Iris pigment epithelial cell (primary cell): ENCODE measurements around the gene R3HDM4.

Experiments used
- DNase-seq: peaks from one replicate; pipeline ENCODE4 v3.0.0-alpha.2; 2011; ENCODE audit warnings: low read depth

The R3HDM4 gene

DNA sequence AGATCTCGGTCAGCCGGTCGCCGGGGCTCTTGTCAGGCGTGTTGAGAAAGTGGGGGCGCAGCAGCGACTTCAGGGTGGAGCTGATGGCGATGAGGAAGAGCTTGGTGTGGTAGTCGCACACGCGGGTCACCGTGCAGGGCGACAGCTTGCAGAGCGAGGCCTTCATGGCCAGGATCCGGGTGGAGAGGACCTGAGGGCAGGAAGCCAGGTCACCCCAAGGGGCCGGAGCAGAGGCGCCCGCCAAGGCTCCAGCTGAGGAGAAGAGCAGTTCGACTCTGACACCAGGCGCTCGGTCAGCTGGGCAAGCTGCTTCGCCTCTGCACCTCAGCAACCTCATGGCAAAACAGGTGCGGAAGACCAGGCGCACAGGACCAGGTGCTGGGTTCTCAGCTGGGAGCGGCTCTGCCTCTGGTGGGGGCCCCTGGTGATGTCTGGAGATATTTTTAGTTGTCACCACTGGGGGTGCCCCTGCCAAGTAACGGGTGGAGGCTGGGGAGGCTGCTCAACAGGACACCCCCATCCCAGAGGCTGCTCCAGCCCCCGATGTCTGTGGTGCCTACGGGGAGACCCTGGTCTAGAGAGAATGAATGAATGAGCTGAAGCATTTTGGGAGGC is 37.6 kb downstream of the R3HDM4 start:
- DNase-seq = no peak

DNA sequence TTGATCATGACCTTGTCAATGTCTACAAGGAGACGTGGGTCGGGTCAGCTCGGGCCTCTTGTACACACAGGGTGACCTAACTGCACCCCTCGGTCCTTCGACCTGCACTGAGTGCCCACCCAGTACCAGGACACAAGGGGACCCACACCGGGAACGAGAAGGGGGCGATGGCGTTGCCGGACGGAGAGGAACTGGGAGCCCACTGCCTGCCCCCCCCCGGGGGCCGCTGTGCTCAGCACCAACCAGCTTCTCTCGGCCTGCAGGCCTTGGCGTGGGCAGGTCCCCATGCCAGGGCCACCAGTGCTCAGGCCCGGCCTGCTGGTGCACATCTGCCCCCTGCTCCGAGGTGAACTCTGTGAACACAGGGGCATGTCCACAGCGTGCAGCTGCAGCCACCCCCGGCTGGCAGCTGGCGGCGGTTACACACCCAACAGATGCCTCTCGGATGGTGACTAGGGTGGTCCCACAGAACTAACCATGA is 39.4 kb downstream of the R3HDM4 start:
- DNase-seq = no peak

DNA sequence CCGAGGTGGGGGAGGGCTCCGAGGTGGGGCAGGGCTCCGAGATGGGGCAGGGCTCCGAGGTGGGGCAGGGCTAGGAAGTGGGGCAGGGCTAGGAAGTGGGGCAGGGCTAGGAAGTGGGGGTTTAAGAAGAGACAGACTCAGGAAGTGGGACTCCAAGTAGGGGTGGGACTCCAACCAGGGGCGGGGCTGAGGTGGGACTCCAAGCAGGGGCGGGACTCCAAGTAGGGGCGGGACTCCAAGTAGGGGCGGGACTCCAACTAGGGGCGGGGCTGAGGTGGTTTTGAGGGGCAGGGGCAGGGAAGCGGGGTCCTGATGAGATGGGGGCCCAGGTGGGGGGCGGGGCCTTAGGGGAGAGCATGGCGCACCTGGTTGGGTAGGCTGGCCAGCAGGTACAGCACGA is 39.9 kb downstream of the R3HDM4 start:
- peak; percentile 75 for DNase-seq

DNA sequence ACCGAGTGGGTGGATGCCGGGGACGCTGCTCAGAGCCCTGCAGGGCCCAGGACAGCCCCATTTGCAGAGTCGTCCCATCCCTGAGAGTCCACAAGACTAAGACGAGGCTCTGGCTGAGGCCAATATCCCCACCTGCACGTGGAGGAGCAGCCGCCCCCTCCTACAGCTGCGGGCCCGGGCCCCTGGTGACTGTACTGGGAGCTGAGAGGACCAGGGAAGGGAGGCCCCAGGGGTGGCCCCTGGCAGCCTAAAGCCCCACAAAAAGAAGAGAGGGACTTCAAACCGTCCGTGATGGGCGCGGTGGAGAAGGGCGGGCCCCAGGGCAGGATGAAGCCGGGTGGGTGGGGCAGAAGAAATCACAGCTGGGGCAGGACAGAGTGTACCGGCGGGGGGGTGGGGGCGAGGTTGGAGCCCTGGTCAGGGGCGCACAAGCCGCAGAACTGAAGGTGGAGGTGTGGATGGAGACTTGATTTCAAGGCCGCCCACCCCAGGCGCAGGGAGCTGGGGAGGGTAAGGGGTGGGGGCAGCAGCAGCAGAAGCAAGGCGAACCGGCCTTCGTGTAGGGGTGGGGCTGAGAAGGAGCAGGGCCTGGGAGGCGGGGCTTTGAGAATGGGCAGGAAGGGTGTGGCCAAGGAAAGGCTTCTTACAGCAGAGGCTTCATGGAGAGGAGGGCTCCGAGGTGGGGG is 40.6 kb downstream of the R3HDM4 start:
- DNase-seq = peak; percentile 76

DNA sequence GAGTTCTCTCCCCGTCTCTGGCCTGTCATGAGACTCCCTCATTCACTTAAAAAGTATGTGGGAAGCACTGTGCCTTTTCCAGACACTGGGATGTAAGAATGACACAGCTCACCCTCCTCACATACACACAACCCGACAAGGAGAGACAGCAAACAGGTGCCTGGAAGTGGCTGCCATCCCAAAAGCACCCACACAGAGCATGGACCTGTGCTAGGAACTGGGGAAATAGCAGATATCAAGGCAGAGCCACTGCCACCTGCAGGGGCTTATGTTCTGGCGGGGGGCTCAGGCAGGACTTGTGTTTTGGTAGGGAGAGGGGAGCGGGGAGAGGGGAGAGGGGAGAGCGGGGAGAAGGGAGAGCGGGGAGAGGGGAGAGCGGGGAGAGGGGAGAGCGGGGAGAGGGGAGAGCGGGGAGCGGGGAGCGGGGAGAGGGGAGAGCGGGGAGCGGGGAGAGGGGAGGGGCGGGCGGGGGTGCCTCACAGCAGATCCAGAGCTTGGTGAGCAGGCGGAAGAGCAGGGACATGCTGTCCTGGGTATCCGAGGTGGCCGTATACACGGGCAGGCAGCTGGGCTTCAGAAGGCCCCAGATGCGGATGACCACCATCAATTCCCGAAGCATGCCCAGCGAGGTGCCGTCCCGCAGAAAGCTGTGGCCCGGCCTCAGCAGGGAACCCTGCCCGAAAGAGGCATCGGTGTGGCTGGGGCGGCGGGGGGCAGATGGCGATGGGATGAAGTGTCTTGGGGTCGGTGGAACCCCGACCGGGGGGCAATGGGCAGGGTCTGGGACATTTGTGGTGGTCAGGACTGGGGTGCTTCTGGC is 41.4 kb downstream of the R3HDM4 start:
- DNase-seq = no peak

DNA sequence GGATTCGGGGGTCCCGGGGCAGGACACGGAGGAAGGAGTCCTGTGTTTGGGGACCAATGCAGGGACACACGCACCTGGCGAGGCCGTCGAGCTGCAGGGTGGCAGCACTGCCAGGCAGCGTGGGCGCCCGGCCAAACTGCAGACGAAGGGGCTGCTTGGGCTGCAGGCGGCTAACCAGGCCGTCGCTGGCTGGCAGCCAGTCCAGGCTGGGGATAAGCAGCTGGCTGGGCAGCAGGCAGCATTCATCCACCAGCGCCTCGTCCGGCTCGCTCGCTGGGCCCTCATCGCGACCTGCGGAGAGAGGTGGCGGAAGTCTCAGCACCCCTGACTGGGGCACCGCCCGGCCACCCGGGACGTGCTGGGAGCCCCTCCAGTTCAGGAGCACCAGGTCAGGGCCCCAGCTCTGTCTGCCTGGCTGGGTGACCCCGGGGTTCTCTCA is 42.0 kb downstream of the R3HDM4 start:
- DNase-seq = no peak

DNA sequence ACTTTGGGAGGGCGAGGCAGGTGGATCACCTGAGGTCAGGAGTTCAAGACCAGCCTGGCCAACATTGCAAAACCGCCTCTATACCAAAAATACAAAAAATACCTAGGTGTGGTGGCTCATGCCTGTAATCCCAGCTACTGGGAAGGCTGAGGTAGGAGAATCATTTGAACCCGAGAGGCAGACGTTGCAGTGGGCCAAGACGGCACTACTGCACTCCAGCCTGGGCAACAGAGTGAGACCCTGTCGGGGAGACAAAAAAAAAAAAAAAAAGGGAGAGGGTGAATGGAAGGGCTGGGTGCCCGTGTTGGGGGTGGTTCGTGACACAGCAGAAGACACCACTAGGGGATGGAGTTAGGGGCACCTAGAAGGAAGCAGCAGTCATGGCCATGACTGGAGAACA is 42.7 kb downstream of the R3HDM4 start:
- DNase-seq = no peak

DNA sequence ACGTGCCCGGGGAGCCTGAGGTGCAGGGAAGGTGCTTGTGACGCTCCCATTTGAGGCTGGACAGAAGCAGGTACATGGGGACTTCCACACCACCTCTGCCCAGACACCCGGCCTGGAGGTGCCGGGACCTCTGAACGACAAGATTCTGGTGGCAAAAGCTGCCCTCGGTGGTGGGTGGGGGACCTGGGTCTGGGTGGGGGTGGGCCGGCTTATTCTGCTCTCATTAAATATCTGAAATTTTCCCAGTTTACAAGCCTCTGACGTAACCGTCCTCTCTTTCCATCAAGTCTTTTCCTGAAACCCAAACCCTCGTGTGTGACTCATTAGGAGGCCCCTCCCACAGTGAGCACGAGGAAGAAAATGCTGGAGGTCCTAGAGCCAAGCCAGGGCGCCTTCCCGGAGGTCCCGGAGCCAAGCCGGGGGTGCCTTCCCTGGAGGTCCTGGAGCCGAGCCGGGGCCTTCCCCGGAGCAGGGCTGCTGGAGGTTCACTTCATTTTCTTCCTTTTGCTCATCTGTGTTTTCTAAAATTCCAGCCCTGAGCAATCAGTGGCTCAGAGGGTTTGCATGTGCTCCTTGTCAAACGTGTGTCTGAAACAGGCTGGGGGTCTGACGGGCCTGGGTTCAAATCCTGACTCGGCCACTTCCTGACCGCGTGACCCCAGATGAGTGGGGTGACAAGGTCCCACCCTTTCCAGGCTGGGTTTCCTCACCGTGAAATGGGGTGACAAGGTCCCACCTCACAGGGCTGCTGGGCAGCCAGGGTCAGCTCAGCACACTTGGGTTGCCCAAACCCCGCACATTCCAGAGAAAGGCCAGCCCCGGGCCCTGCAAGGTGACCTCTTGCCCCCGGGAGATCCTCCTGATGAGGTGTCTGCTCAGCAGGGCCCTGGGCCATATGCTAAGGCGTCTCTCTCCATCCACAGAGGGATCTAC is 43.5 kb downstream of the R3HDM4 start:
- peak; percentile 93 for DNase-seq

DNA sequence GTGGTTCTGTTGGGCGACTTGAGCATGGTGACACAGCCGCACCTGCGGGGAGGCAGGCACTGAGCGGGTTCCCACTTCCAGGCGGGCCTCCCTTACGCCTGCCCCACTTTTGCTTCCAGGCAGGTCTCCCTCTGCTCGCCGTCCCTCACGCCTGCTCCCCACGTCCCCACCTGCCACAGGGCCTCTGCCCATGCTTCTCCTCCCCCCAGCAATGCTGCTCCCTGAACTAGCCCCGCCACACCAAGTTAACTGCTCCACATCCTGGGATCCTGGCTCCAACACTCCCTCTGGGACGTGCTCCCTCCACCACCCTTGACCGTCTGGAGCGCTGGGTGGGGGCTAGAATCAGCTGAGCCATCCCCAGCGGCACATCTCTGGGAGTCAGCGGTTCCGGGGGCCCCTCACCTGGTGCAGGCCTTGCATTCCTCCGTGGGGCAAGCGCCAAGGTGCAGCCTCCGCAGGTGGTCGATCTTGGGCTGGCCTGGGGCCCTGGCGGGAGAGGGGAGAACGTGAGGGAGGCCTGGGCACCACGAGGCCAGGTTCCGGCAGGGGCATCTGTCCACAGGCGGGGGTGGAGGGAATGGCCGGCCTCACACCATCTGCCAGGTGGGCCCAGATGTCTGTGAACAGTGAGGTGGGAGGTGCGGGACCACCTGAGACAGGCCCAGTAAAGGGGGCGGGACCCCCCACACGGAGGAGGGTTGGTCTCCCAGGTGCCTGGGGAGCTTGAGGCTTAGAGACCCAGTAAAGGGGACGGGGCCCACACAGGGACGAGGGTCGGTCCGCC is 44.4 kb downstream of the R3HDM4 start:
- no peak for DNase-seq

DNA sequence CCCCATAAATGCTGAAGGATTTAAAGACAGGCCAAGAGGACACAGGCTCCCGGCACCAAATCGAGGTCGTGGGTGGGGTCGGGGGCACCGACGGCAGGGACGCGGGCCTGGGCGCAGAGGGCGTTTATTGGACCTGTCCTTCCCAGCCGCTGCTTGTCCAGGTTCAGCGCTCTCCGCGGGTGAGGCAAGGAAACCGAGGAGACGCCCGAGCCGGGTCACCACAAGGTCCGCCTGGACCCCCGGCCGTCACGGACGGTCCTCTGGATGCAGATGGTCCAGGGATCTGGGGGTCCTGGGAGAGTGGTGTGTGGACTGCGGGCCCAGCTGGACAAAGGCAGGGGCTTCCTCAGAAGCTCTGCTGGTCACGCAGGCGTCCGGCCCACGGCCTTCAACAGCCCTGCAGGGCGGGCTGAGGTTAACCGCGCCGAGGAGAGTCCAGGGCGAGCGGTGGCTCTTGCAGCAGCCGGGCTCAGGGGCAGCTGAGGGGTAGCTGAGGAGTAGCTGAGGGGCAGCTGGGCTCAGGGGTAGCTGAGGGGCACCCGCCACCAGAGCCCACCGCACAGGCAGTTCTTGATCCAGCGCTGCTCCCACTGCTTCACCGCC is 45.1 kb downstream of the R3HDM4 start:
- DNase-seq = no peak

DNA sequence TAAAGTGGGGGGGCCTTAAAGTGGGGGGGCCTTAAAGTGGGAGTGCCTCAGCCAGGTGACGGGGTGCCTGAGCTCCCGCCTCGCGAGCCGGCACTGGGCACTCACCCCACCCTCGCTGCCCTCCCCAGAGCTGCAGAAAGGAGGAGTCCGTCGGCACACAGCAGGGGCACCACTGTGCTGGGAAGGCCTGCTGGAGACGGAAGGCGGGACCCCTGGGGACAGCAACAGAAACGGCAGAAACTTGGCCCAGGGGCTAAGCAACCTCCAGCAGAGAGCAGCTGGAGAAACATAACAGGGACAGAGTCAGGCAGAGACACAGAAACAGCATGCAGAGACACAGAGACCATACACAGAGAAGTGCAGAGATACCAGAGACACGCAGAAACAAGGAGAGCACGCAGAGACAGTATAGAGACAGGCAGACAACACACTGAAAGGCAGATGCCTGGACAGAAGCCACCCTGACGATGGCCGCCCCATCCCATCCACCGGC is 45.7 kb downstream of the R3HDM4 start:
- DNase-seq = no peak

DNA sequence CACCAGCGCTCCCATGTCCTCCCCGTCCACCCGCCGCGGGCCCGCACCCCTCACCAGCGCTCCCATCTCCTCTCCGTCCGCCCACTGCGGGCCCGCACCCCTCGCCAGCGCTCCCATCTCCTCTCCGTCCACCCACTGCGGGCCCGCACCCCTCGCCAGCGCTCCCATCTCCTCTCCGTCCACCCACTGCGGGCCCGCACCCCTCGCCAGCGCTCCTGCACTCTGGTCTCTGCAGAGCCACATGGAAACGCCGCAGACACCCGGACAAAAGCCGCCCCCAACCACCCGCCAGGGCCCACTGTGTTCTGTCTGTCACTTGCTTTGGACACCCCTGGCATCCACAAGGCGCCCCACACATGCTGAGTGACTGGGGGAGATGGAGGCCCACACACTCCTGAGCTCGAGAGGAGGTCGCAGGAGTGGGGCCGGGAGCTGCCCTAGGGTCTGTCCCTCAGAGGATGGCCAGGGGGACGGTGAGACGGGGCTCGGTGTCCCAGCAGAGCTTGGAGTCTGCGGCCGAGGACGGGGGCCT is 46.2 kb downstream of the R3HDM4 start:
- DNase-seq = no peak

DNA sequence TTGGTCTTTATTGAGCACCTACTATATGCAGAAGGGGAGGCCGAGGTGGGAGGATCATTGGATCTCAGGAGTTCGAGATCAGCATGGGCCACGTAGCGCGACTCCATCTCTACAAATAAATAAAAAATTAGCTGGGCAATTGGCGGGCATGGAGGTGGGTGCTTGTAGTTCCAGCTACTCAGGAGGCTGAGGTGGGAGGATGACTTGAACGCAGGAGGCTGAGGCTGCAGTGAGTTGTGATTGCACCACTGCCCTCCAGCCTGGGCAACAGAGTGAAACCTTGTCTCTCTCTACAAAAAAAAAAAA is 49.8 kb downstream of the R3HDM4 start:
- DNase-seq = no peak

DNA sequence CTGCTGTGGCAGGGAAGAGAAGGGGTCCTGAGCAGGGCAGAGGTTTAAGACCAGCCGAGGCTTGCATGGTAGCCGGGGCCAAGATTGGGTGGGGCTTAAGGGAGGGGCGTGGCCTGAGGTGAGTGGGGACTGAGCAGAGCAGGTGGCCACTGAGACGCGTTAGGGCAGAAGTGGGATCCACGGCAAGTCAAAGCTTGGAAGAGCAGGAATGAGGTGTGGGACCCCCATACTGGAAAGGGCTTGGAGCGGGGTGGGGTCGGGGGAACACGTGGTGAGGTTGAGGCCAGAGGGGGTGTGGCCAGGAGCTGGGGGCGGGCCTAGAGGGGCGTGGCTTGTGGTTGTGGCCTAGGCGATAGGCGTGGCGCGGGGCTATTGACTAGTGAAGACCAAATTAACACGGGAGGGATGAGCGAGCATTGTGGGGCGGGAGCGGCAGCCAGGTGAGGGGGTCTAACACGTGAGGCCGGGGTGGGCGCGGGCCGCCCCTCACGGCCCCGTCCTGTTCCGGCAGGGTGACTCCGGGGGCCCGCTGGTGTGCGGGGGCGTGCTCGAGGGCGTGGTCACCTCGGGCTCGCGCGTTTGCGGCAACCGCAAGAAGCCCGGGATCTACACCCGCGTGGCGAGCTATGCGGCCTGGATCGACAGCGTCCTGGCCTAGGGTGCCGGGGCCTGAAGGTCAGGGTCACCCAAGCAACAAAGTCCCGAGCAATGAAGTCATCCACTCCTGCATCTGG is 50.3 kb downstream of the R3HDM4 start:
- DNase-seq = peak; percentile 49

DNA sequence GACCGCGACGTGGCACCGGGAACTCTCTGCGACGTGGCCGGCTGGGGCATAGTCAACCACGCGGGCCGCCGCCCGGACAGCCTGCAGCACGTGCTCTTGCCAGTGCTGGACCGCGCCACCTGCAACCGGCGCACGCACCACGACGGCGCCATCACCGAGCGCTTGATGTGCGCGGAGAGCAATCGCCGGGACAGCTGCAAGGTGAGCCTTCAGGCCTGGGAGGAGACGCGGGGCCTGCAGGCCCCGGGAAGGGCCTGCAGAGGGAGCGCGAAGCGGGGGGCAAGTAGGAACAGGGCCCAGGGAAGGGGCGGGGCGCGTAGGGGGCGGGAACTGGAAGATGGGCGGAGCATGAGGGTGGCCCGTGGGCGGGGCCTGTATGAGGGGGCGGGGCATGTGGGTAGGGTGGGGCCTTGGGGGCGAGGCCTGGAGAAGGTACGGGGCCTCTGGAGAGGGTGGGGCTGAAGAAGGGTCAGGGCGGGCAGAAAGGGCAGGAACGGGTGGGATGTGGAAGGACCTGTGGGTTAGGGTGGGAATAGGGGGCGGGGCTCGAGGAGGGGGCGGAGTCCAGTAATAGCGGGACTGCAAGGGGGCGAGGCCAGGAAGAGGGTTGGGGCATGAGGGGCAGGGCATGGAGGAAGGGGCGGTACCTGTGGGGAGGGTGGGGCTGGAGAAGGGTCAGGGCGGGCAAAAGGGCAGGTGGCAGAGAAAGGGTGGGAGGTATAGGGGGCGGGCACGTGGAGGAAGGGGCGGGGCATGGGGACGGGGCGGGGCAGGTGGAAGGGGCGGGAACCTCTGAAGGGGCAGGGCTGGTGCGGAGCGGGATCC is 51.1 kb downstream of the R3HDM4 start:
- DNase-seq = peak; percentile 21

DNA sequence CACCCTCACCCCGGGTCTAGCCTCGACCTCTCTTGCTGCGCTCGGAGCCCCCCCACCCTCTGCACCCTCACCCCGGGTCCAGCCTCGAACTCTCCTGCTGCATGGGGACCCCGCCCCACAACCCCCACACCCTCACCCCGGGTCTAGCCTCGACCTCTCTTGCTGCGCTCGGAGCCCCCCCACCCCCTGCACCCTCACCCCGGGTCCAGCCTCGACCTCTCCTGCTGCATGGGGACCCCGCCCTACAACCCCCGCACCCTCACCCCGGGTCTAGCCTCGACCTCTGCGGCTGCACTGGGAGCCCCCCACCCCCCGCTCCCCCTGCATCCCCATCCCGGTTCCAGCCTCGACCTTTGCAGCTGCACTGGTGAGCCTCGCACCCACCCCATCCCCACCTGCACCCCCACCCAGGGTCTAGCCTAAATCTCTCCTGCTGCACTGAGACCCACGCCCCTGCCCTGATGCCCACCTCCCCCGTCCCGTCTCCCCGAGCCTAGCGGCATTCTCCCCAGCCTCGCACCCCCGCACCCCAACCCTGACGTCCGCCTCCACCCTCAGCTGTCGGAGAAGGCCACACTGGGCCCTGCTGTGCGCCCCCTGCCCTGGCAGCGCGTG is 51.8 kb downstream of the R3HDM4 start:
- DNase-seq = no peak

DNA sequence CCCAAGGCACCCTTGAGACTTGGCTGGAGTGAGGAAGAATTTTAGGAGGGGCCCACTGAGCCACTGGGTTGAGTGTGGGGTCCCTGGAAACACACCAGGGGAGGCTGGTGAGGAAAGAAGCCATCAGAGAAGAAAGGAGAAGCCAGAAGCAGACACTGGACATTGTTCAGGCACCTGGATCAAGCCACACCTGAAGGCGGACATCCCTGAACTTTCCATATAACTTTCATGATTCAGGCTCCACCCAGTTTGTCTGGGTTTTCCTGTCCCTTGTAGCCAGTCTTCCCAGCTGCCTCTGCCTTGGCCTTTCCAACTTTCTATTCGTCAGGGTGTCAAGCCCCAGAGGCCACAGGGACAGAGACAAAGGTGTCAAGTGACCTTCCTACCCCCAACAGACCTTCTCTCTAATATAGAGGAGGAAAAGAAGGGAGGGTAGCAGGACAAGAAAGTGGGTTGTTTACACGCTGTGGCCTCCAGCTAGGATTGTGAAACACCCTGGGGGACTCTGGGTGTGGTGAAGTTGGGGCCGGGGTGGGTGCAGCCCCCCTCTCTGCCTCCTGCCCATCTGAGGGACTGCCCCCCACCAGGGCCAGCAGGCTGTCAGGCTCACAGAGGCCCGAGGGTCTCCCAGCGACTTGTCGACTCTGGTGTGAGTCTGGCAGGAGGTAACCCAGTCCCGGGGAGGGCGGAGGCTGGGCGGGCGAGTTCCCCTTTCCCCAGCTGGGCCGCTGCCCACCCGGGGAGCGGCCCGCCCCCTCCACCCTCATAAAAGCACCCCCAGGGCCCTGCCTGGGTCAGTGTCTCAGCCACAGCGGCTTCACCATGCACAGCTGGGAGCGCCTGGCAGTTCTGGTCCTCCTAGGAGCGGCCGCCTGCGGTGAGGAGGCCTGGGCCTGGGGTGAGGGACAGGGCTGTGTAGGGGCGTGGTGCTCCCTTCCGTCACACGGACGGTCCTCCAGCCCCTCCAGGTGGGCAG is 53.9 kb downstream of the R3HDM4 start, which contains the start of gene CFD:
Gene CFD (plus strand): TSS at position 797 of the 976 bp plus-strand sequence. CDS start 26 bp downstream, at position 823.
- DNase-seq = no peak
